OCI-LY7 (cell line): ENCODE measurements around the gene AFTPH. TPM values are rescaled to one million over a fixed set of nuclear protein-coding genes. Genes with fewer than 3 reads are reported as not detected.

ENCODE experiments used
- BruUV-seq: library from RNA; stranded (reverse); fragments of 400-500 nt; replicated peaks from 2 replicates; lab custom pipeline; 2021; lab: Mats Ljungman, UMichigan
- CTCF ChIA-PET: fragments of 300-600 bp; sonication (Branson Sonifier 250); formaldehyde crosslinking; loops from one replicate; lab custom pipeline; 2022; ENCODE audit warnings: antibody characterized with exemption; ENCODE audit not compliant: unreplicated experiment; lab: Charles Lee
- POLR2A ChIA-PET: fragments of 300-600 bp; sonication (Branson Sonifier 250); formaldehyde crosslinking; loops from one replicate; lab custom pipeline; 2022; ENCODE audit warnings: antibody characterized with exemption; lab: Charles Lee
- DNase-seq: peaks from one replicate; pipeline ENCODE4 v3.0.0-alpha.2; 2015; ENCODE audit warnings: low spot score
- H2AFZ ChIP-seq: fragments of 200-600 bp; sonication (generic), shearing (Covaris generic); 2 replicates; pipeline ENCODE4 v1.6.1; 2014; ENCODE audit warnings: mild to moderate bottlenecking, antibody characterized with exemption, low read length, moderate library complexity
- H3K27ac ChIP-seq: fragments of 200-600 bp; sonication (generic); 2 replicates; pipeline ENCODE4 v1.5.1; 2014; ENCODE audit warnings: mixed run types, low read depth, mild to moderate bottlenecking, moderate library complexity, low read length, inconsistent platforms; ENCODE audit not compliant: poor library complexity, severe bottlenecking
- H3K36me3 ChIP-seq: fragments of 200-600 bp; sonication (generic); 2 replicates; pipeline ENCODE4 v1.6.1; 2014; ENCODE audit warnings: mild to moderate bottlenecking, antibody characterized with exemption, low read length, moderate library complexity, mixed read lengths; ENCODE audit not compliant: insufficient read depth
- H3K4me1 ChIP-seq: fragments of 200-600 bp; sonication (generic); 2 replicates; pipeline ENCODE4 v1.5.1; 2014; ENCODE audit warnings: mild to moderate bottlenecking, low read length; ENCODE audit not compliant: insufficient read depth, poor library complexity, severe bottlenecking
- H3K4me2 ChIP-seq: fragments of 200-600 bp; sonication (generic); 2 replicates; pipeline ENCODE4 v1.6.1; 2014; ENCODE audit warnings: mild to moderate bottlenecking, low read length
- H3K4me3 ChIP-seq: fragments of 200-600 bp; sonication (generic); 2 replicates; pipeline ENCODE4 v1.5.1; 2014; ENCODE audit warnings: mild to moderate bottlenecking, low read depth, low read length; ENCODE audit not compliant: poor library complexity, severe bottlenecking
- H3K79me2 ChIP-seq: fragments of 200-600 bp; sonication (generic); 2 replicates; pipeline ENCODE4 v1.6.1; 2016; ENCODE audit warnings: low read depth, mild to moderate bottlenecking, low read length, moderate library complexity, mixed read lengths; ENCODE audit not compliant: insufficient read depth
- H3K9me2 ChIP-seq: fragments of 200-600 bp; sonication (generic); 2 replicates; pipeline ENCODE4 v1.6.1; 2016; ENCODE audit warnings: mild to moderate bottlenecking, low read length, mixed read lengths; ENCODE audit not compliant: insufficient read depth
- H3K9me3 ChIP-seq: fragments of 200-600 bp; sonication (generic); 2 replicates; pipeline ENCODE4 v1.6.1; 2014; ENCODE audit warnings: mild to moderate bottlenecking, mixed run types, low read length, mixed read lengths
- H4K20me1 ChIP-seq: fragments of 200-600 bp; sonication (generic); 2 replicates; pipeline ENCODE4 v1.6.1; 2014; ENCODE audit warnings: mild to moderate bottlenecking, antibody characterized with exemption, low read length, moderate library complexity, mixed read lengths; ENCODE audit not compliant: insufficient read depth
- EZH2phosphoT487 ChIP-seq: fragments of 200-600 bp; sonication (generic); IDR thresholded peaks from 2 replicates; pipeline ENCODE4 v1.6.1; 2018; ENCODE audit warnings: low read depth, borderline replicate concordance, mild to moderate bottlenecking, mixed run types, antibody characterized with exemption, low read length, moderate library complexity, mixed read lengths
- intact Hi-C: fragments of 100-400 bp; cut with micrococcal nuclease; formaldehyde crosslinking; loops from one replicate; pipeline ENCODE4 v1.10.0; 2022; ENCODE audit not compliant: unreplicated experiment
- total RNA-seq, 2 experiments: library from RNA; depleted of rRNA in 1 of 2; stranded (reverse); fragments of >200 nt in 1 of 2; shearing (Covaris generic) in 1 of 2; gene quantifications; 2 replicates each; pipeline ENCODE4 v1.2.3, GENCODE V29; 2014 to 2022
- TF ChIP-seq, protein P1 (sequence below): fragments of 200-600 bp; sonication (generic); conservative IDR thresholded peaks from 2 replicates; pipeline ENCODE4 v1.5.1; 2014; ENCODE audit warnings: mild to moderate bottlenecking, antibody characterized with exemption, low read length, moderate library complexity, mixed read lengths

AFTPH gene
- total RNA-seq, 2 experiments from 2014 or later: 30.0 to 40.6 TPM

DNA sequence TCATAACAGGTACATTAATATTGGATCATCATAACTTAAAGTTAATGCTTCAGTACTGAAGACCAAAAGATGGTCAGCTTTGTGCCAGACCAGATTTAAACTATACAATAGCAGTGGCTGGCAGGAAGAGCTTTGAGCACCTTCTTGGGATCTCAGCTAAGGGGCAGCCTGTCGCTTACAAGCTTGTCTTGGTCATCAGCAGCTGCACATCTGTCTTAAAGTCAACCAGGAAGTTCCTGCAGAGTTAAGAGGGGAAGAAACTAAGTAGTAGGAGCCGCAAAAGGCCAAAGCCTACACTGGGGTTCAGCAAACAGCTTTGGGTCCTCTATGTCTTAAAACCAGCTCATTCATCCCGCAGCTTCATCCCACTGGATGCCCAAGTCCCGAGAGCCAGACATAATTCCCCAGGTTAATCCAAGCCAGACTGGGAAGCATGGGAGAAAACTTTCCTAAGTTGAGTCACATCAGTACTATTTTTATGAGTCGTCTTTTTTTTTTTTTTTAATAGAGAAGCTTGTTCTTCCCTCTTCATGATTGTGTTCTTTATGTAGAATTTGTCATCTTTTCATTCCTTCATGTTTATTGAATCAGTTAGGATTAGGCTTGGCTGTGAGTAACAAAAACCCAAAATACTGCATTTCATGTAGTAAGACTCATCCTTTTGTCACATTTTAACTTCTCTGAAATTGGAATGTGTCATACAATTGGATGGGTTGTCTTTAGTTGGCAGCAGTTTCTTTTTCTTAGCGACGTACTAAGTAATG is 70.3 kb downstream of the AFTPH start:
- ChIA-PET CTCF (no interaction called here), POLR2A (interaction anchor here (0.5 to 1.3 kb wide), 8 partner anchors 10 to 1827 kb away, joined by 3 to 4 read pairs (median 3); no protein-coding TSS in a partner anchor)
- Histone ChIP-seq H4K20me1 (no peaks in the 10 kb centered on the region; the same call in 1 of the 2 replicates), H3K27ac (no peak overlapping the region), H3K4me2 (no peak overlapping the region), H3K9me3 (no peaks in the 10 kb centered on the region), H3K79me2 (no peaks in the 10 kb centered on the region), H3K9me2 (no peaks in the 10 kb centered on the region), H3K4me3 (no peak overlapping the region), H3K36me3 (peaks cover 44% of the 10 kb centered on the region), H3K4me1 (peaks cover under 1% of the 10 kb centered on the region), H2AFZ (no peak overlapping the region)
- intact Hi-C loops: no loop called here
- TF ChIP-seq, protein P1, sequence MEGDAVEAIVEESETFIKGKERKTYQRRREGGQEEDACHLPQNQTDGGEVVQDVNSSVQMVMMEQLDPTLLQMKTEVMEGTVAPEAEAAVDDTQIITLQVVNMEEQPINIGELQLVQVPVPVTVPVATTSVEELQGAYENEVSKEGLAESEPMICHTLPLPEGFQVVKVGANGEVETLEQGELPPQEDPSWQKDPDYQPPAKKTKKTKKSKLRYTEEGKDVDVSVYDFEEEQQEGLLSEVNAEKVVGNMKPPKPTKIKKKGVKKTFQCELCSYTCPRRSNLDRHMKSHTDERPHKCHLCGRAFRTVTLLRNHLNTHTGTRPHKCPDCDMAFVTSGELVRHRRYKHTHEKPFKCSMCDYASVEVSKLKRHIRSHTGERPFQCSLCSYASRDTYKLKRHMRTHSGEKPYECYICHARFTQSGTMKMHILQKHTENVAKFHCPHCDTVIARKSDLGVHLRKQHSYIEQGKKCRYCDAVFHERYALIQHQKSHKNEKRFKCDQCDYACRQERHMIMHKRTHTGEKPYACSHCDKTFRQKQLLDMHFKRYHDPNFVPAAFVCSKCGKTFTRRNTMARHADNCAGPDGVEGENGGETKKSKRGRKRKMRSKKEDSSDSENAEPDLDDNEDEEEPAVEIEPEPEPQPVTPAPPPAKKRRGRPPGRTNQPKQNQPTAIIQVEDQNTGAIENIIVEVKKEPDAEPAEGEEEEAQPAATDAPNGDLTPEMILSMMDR: no peak
- no peak for TF ChIP-seq EZH2phosphoT487
- DNase-seq: peak; percentile 17
- no TSS peak for BruUV-seq

DNA sequence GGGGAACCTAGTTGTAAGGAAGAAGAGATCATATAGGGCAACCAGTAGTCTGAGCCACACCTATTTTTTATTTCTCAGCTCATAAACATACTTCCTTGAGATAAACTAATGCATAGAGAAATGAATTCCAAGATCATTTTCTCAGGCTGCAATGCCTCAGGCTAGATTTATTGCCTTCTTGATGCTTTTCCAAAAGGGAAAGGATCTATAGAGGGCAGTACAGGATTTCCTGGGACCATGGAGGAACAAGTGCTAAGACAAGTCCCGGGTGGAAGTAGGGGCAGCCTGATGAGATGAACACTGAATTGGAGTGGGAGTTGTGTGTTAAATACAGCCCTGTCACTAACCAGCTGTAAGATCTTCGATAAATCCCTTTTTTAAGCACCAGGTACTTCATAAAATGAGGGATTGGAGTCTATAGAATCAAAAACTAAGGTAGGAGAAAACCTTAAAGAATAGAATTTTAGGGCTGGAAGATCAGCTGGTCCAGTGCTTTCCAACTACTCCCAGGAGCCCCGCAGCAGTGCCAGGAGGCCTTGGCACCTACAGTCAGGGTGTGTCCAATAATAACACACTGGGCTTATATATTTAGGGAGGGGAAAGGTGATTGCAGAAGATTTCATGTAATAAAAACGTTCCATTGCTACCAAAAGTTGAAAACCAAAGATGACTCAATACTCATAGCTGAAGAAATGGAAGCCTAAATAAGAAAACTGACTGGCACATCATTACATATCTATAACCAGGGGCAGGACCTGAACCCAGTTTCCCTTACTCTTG is 71.5 kb downstream of the AFTPH start:
- Histone ChIP-seq H3K4me3 (no peak overlapping the region), H2AFZ (no peak overlapping the region), H3K27ac (no peak overlapping the region), H3K9me3 (no peaks in the 10 kb centered on the region), H3K4me1 (peaks cover 4% of the 10 kb centered on the region), H4K20me1 (no peaks in the 10 kb centered on the region), H3K36me3 (peaks cover 32% of the 10 kb centered on the region), H3K79me2 (no peaks in the 10 kb centered on the region), H3K9me2 (no peaks in the 10 kb centered on the region), H3K4me2 (no peak overlapping the region)
- no TSS peak for BruUV-seq
- TF ChIP-seq EZH2phosphoT487: no peak
- TF ChIP-seq, protein P1: no peak; the same call in 1 of the 2 replicates
- ChIA-PET POLR2A (interaction anchor here (0.6 to 1.5 kb wide), 4 partner anchors 13 to 209 kb away, joined by 3 to 7 read pairs (median 4); no protein-coding TSS in a partner anchor), CTCF (no interaction called here)
- peak; percentile 6 for DNase-seq
- intact Hi-C loops: no loop called here
